Measurements from ENCODE around the gene ZFX. TPM values are rescaled to one million over a fixed set of nuclear protein-coding genes. Genes with fewer than 3 reads are reported as not detected.

The ZFX gene
- total and polyA plus RNA-seq, 3 donors from 2014 or later: 10.8 to 45.1 (median 38.5) TPM

- Histone ChIP-seq H3K27ac (peak overlapping the region; percentile 95 to 96), H3K9me3 (no peaks in the 10 kb centered on the region), H3K4me3 (no peak overlapping the region), H3K27me3 (no peaks in the 10 kb centered on the region), H3K4me1 (peaks cover 8% of the 10 kb centered on the region), H3K36me3 (ENCODE audit: low read depth, missing control alignments) (no peaks in the 10 kb centered on the region)
- no peak for DNase-seq
- 5 to 8% methylated on average over 6 of the region's 6 CpGs for WGBS, 2 donors
- TF ChIP-seq POLR2A (IDR thresholded peaks at IDR 0.05): no peak
- TF ChIP-seq CTCF (IDR thresholded peaks at IDR 0.05): no peak
- intact Hi-C loops (cut with DNase I; ENCODE audit: low total_unique reads): no loop called here
Observed at GRCh38 chrX:24146283-24146949, 3.1 kb upstream of the ZFX start.

- no peaks in the 10 kb centered on the region for H3K9me3 ChIP-seq
- H3K36me3 ChIP-seq (ENCODE audit: low read depth, missing control alignments): no peaks in the 10 kb centered on the region
- intact Hi-C loops (cut with DNase I; ENCODE audit: low total_unique reads): no loop called here
- no peak for DNase-seq
- TF ChIP-seq POLR2A (IDR thresholded peaks at IDR 0.05): no peak
- TF ChIP-seq CTCF (IDR thresholded peaks at IDR 0.05): no peak
- H3K27me3 ChIP-seq: no peaks in the 10 kb centered on the region
- H3K4me1 ChIP-seq: peaks cover 8% of the 10 kb centered on the region
- H3K27ac ChIP-seq: peak overlapping the region; percentile 95 to 96
- H3K4me3 ChIP-seq: no peak overlapping the region
Observed at GRCh38 chrX:24147165-24147564, 2.4 kb upstream of the ZFX start.

GRCh38 chrX:24148121-24148520 is 1.4 kb upstream of the ZFX start:
- Histone ChIP-seq H3K4me3 (no peak overlapping the region), H3K36me3 (ENCODE audit: low read depth, missing control alignments) (no peaks in the 10 kb centered on the region), H3K27ac (peak overlapping the region; percentile 95 to 96), H3K4me1 (peaks cover 8% of the 10 kb centered on the region), H3K9me3 (no peaks in the 10 kb centered on the region), H3K27me3 (no peaks in the 10 kb centered on the region)
- TF ChIP-seq POLR2A (IDR thresholded peaks at IDR 0.05) (no peak), CTCF (IDR thresholded peaks at IDR 0.05) (no peak)
- intact Hi-C loops (cut with DNase I; ENCODE audit: low total_unique reads): no loop called here
- WGBS, 2 donors: 0 to 3% methylated on average over 3 of the region's 3 CpGs
- DNase-seq: no peak

- WGBS, 2 donors: 1 to 2% methylated on average over 14 to 15 of the region's 35 CpGs
- TF ChIP-seq POLR2A (IDR thresholded peaks at IDR 0.05): no peak
- no peak for TF ChIP-seq CTCF (IDR thresholded peaks at IDR 0.05)
- H3K9me3 ChIP-seq: no peaks in the 10 kb centered on the region
- peak overlapping the region; percentile 59 to 73 for H3K4me3 ChIP-seq
- DNase-seq: no peak
- H3K27ac ChIP-seq: peak overlapping the region; percentile 95 to 96
- intact Hi-C loops (cut with DNase I; ENCODE audit: low total_unique reads): no loop called here
- peaks cover 8% of the 10 kb centered on the region for H3K4me1 ChIP-seq
- H3K27me3 ChIP-seq: no peaks in the 10 kb centered on the region
- no peaks in the 10 kb centered on the region for H3K36me3 ChIP-seq (ENCODE audit: low read depth, missing control alignments)
Observed at GRCh38 chrX:24148535-24149350, 786 bp upstream of the ZFX start.

Data from testis (tissue), 3 donors.